Left renal pelvis (tissue), 4 donors: ENCODE measurements around the gene FBXO17. TPM values are rescaled to one million over a fixed set of nuclear protein-coding genes. Genes with fewer than 3 reads are reported as not detected.
A peak's percentile ranks its signal among the peaks of the same experiment; 100 is the strongest.

Experiments used
- DNase-seq, 4 donors: peaks; one replicate each; pipeline ENCODE4 v3.0.0-alpha.2; 2013; ENCODE audit warnings: low read depth in 4 of 4, low spot score in 3 of 4
- polyA plus RNA-seq, 4 donors: library from polyadenylated mRNA; unstranded; fragments of 120-200 nt; gene quantifications; one replicate each; pipeline ENCODE4 v1.2.1, GENCODE V29; 2013; ENCODE audit not compliant: insufficient read length in 4 of 4

Gene FBXO17
- polyA plus RNA-seq, 4 donors = 40.2 to 86.3 (median 60.3) TPM

DNA sequence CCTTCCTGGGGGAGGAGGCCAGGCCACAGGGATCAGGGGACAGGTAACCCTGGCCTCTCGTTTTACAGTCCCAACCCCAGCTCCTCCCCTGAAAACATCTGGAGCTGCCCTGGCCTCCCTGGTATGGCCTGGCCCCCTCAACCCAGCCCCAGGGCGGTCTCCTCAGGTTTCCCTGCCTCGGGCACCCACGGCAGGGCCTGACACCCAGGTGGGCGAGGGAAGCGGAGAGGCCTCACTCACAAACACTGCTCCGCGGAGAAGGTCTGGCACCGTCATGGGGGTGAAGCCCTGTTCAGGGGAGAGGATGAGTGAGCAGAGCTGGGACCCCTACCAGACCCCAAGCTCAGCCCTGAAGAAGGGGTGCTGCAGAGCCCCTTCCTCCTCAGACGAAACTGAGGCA is 57.0 kb downstream of the FBXO17 start:
- no peak for DNase-seq

- no peak for DNase-seq
These were observed 57.5 kb downstream of the FBXO17 start for GRCh38 chr19:38917921-38918491.

DNA sequence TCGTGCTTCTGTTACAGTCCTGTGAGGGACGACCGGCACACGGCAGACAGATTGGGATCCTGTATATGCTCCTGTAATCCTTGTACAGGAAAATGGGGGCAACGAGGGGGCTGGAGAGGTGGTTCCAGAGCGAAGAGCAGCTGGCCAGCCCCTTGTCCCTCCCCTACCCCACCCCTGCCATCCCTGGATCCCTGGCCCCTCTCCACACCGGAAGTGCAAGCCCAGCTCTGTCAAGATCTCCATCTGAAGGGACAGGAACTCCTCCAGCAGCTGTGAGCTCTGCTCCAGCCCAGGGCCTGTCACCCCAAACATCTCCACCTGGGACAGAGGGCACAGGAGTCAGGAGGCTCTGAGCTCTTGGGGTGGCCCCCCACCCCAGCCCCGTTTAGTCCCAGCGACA is 58.0 kb downstream of the FBXO17 start:
- DNase-seq = no peak

DNA sequence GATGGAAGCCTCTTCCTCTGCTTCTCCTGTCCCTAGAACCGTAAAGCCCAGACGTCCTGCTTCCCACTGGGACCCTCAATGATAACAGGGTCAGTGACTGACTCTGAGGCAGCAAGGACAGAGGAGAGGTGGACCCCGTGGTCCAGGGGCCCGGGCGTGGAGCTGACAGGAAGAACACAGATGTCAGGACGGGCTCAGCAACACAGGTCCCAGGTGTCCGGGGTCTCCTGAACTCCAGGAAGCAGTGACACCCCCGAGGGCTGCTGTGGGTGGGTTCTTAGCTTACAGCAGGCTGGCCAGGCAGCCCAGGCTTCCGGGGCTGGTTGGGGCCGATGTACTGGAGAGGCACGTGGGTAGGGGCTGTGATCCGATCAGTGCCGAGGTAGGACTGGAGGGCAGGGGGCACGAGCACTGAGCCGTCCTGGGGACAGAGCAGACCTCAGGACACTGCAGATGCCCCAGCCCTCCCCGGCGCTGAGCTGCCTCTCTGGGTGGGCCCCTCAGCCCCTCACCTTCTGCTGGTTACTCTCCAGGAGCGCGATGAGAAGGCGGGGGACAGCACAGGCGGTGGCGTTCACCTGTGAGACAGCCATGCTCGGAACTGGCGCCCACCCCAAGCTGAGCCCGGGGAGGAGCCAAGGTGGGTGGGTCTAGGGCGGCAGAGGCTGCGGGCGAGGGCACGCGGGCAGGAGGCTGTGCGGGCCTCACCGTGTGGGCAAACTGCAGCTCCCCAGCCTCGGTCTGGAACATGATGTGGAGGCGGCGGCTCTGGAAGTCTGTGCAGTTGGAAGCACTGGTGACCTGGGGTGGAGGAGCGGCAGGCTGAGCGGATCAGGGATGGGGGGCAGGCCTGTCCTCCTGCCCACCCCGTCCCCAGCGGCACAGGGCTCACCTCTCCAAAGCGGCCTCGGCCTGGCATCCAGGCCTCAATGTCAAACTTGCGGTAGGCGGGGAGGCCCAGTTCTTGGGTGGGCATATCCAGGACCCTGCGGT is 59.9 kb downstream of the FBXO17 start:
- no peak for DNase-seq

DNA sequence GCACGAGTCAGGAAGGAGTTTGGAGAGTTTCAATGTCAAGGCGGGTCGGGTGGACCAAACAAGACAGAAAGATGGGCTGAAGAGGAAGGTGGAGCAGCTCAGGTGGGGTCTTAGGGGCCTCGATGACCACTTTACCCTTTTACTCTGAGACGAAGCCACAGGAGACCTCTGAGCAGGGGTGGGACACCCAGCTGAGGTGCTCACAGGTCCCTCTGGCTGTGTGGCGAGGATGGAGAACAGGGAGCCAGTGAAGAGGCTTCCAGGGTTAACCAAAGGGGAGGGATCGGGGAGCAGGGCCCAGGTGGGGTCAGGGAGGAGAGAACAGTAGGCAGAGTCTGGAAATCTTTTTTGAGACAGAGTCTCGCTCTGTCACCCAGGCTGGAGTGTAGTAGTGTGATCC is 61.6 kb downstream of the FBXO17 start:
- DNase-seq = no peak

DNA sequence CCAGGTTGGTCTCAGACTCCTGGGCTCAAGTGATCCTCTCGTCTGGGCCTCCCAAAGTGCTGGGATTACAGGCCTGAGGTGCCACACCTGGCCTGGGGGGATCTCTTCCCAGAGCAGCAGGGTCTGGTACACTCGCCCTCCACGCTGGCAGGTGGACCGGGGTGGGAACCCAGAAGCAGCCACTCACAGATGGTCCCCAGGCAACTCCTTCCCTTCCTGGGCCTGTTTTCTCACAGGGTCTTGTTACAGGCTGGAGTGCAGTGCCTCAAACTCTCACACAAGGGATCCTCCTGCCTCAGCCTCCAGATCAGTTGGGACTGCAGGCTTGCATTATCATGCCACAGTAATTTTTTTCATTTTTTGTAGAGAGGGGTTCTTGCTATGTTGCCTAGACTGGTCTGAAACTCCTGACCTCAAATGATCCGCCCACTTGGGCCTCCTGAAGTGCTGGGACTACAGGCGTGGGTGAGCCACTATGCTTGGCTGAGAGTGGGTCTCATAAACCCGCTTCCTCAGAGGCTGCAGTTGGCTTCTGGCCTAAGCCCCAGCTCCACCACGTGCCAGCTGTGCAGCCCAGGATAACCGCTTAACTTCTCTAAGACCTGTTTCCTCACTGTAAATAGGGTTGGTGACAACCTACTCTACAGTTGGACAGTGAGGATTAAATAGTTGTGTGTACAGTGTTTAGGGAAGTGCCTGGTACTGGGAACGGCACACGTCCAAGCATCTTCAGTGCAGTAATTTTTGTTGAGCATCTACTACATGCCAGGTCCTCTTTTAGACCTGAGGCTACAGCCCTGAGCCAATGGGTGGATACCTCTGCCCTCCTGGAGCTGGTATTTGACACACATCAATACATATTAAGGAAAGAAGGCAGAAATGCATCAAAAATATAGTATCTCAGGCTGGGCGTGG is 62.7 kb downstream of the FBXO17 start:
- DNase-seq = no peak

GRCh38 chr19:38911388-38912001 is 64.0 kb downstream of the FBXO17 start:
- no peak for DNase-seq

GRCh38 chr19:38910488-38910887 is 65.1 kb downstream of the FBXO17 start:
- DNase-seq = no peak

GRCh38 chr19:38908911-38909310 is 66.6 kb downstream of the FBXO17 start:
- DNase-seq = no peak

DNA sequence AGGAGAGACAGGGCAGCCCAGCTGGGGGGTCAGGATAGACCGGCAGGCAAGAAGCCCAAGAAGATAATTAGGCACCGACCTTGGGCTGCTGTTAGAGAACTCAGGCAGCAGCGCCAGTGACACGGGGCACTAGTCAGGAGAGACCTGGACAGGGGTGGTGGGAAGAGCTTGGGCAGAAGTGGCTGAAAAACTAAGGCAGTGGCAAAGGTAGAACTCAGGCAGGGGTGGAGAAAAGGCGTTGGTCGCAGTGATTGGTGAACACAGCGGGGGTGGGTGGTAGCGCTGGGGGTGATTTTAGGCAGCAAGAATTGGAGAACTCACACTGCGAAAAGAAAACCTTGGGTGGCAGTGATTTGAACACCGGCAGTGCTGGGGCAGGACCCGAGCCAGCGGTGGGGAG is 67.9 kb downstream of the FBXO17 start:
- no peak for DNase-seq

GRCh38 chr19:38907227-38907626 is 68.3 kb downstream of the FBXO17 start:
- DNase-seq = no peak

DNA sequence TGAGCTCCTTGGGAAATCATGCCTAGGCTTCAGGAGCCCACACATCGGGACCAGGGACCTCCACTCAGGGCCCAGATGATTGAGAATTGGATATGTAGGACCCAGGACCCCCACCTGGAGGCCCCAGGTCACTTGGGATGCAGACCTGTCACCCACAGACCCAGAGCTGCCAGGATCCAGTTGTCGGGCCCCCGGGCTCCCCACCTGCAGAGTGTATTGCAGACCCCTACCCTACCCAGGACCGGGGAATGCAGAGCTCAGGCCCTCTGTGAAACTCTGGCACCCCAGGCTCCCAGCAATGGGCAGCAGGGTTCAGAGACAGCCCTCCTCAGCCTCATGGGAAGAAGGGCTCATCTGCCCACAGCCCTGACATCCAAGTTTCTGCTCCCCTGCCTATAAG is 69.9 kb downstream of the FBXO17 start:
- no peak for DNase-seq

DNA sequence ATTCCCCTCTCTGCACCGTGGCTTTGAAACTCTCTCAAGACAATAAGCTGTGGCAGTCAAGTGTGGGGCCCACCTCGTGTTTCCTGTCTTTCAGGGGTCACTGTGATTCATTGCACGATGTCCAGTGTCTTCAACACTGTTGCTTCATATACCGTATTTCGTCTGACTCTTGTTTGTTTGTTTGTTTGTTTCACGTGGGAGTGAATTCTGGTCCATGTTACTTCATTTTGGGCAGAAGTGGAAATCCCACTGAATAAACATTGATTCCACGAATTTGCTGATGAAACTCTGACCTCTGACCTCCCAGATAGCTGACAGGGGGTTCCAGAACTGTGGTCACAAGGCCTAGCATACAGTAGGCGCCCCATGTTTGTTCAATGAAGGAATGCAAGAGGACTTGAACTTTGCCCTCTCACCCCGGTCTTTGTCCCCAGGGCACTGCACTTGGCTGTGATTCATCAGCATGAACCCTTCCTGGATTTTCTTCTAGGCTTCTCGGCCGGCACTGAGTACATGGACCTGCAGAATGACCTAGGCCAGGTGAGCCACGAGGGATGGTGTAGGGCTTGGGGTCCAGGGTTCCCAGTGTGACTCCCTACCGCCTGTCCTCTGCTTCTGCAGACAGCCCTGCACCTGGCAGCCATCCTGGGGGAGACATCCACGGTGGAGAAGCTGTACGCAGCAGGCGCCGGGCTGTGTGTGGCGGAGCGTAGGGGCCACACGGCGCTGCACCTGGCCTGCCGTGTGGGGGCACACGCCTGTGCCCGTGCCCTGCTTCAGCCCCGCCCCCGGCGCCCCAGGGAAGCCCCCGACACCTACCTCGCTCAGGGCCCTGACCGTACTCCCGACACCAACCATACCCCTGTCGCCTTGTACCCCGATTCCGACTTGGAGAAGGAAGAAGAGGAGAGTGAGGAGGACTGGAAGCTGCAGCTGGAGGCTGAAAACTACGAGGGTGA is 70.7 kb downstream of the FBXO17 start:
- no peak for DNase-seq

DNA sequence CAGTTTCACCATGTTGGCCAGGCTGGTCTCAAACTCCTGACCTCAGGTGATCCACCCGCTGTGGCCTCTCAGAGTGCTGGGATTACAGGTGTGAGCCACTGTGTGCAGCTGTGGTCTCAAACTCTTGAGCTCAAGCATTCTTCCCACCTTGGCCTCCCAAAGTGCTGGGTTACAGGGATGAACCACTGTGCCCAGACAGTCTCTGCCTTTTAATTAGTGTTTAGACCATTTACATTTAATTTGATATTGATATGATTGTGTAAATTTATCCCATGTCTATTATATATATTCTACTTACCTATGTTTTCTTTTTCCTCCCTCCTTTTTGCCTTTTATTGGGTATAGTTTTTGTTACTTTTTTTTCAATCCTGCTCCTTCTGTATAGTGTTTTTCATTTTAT is 73.9 kb downstream of the FBXO17 start:
- no peak for DNase-seq

- DNase-seq = no peak
These were observed 74.8 kb downstream of the FBXO17 start for GRCh38 chr19:38900743-38901190.

GRCh38 chr19:38900202-38900629 is 75.3 kb downstream of the FBXO17 start:
- no peak for DNase-seq

GRCh38 chr19:38899447-38900201 is 75.9 kb downstream of the FBXO17 start, which contains the start of the genes NFKBIB and SIRT2:
NFKBIB (plus strand) TSS chr19:38899969; CDS start chr19:38900033, 64 bp downstream.
SIRT2 (minus strand) TSS chr19:38899618; CDS start chr19:38899521, 97 bp downstream.
- peak; percentile 98 to 100 (median 99) for DNase-seq

DNA sequence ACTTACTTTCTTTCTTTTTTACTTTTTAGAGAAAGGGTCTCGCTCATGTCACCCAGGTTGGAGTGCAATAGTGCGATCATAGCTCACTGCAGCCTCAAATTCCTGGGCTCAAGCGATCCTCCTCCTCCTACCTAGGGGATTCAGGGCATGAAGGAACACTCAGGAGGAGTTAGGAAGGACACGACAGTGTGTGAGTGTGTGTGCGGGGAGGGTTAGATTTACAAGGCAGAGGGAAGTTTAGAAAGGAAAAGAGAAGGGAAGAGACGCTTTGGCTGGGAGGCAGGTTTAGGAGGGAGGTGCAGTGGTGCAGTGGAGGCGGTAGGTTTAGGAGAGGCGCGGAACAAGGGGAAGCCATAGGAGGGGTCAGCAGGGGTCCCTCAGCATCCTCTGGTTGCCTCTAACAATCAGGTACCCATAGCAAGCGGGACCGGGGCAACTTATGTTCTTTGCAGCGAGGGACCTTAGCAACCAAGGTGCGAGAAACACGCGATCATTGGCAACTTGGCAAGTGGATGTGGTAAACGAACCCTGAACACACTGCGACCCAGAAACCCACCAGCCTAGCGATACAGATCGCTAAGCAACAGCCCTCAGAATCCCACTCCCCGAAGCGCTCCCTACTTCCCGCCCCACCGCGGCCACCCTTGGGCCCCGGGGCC is 76.6 kb downstream of the FBXO17 start:
- DNase-seq = no peak
